ENCODE results near the gene EZR.

DNA sequence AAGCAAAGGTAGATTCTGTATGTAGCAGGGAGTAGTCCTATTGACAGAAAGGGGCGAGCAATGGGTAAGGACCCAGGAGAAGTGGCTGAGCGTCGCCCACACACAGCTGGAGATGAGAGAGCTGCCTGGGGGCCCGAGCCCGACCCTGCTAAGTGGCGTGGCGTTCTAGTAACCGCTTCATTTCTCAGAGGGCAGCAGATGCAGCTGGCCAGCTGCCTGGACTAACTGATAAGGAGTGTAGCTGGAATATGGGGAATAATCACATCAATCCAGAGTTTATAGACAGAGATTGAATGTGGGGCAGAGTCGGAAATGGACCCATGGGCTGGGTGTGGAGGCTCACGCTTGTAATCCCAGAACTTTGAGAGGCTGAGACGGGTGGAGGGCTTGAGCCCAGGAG lies 64.4 kb downstream of the EZR start:
- TF ChIP-seq, protein P1, sequence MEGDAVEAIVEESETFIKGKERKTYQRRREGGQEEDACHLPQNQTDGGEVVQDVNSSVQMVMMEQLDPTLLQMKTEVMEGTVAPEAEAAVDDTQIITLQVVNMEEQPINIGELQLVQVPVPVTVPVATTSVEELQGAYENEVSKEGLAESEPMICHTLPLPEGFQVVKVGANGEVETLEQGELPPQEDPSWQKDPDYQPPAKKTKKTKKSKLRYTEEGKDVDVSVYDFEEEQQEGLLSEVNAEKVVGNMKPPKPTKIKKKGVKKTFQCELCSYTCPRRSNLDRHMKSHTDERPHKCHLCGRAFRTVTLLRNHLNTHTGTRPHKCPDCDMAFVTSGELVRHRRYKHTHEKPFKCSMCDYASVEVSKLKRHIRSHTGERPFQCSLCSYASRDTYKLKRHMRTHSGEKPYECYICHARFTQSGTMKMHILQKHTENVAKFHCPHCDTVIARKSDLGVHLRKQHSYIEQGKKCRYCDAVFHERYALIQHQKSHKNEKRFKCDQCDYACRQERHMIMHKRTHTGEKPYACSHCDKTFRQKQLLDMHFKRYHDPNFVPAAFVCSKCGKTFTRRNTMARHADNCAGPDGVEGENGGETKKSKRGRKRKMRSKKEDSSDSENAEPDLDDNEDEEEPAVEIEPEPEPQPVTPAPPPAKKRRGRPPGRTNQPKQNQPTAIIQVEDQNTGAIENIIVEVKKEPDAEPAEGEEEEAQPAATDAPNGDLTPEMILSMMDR (IDR thresholded peaks at IDR 0.05; ENCODE audit: borderline replicate concordance, extremely low read depth, low read length, poor library complexity, severe bottlenecking), result no peak
- no peak for TF ChIP-seq EZH2 (IDR thresholded peaks at IDR 0.05; ENCODE audit: borderline replicate concordance, low read depth, low read length, severe bottlenecking)
